NB4 (cell line): Measurements from ENCODE around the gene HNRNPA0.

Experiments used
- CTCF ChIP-seq: IDR thresholded peaks from one replicate; pipeline ENCODE4 v1.5.1; 2012; ENCODE audit warnings: low read depth, low read length
- MAX ChIP-seq: IDR thresholded peaks from 2 replicates; pipeline ENCODE4 v1.6.1; 2011; ENCODE audit warnings: low read depth, low read length
- MYC ChIP-seq: IDR thresholded peaks from 2 replicates; pipeline ENCODE4 v1.6.1; 2011; ENCODE audit warnings: low read depth, low read length
- POLR2A ChIP-seq: IDR thresholded peaks from 2 replicates; pipeline ENCODE4 v1.6.1; 2011; ENCODE audit warnings: mild to moderate bottlenecking; ENCODE audit not compliant: insufficient read length; ENCODE audit errors: extremely low read depth

GRCh38 chr5:137792303-137792702, 38.1 kb upstream of the HNRNPA0 start:
- no peak for TF ChIP-seq CTCF
- no peak for TF ChIP-seq POLR2A
- TF ChIP-seq MYC, result no peak
- no peak for TF ChIP-seq MAX
